CD4-positive, alpha-beta T cell treated with Interleukin-17A for 4 hours (primary cell): ENCODE measurements around the gene PIGZ.

Source experiments
- DNase-seq: peaks from one replicate; pipeline ENCODE4 v3.0.0-alpha.2; 2020; ENCODE audit warnings: mixed read lengths

The PIGZ gene

DNA sequence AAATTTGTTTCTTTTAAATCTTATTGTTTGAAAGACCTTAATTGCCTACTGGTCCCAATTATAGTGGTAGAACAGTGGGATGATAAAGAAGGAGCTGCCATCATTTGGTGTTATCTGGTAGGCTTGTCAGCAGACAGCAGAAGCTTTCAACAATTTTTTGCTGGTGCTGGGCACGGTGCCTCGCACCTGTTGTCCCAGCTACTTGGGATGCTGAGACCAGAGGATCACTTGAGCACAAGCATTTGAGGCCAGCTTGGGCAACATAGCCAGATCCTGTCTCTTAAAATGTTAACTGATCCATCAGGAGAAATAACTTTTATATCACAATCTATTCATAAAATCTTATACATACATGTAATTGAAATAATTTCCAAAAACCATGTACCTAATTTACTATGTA, 64.9 kb downstream of the PIGZ start:
- no peak for DNase-seq

GRCh38 chr3:196902296-196902695, 66.3 kb downstream of the PIGZ start:
- DNase-seq, result no peak

GRCh38 chr3:196901768-196902167, 66.9 kb downstream of the PIGZ start:
- no peak for DNase-seq
